HepG2 (cell line): ENCODE data around the gene C4orf36. TPM values are rescaled to one million over a fixed set of nuclear protein-coding genes. Genes with fewer than 3 reads are reported as not detected.
A peak's percentile ranks its signal among the peaks of the same experiment; 100 is the strongest.

ENCODE experiments used
- CEBPB ChIP-seq: IDR thresholded peaks from 2 replicates; pipeline ENCODE4 v1.6.1; 2011; ENCODE audit warnings: low read depth, low read length, improper control_type of control experiment, borderline replicate concordance
- FOXA1 ChIP-seq, 2 experiments: fragments of 450-650 bp in 1 of 2; sonication (generic) in 1 of 2; formaldehyde crosslinking in 1 of 2; IDR thresholded peaks; 2 replicates each; pipeline versions ENCODE4 v1.4.0 to v1.6.1; 2016 to 2020; ENCODE audit warnings: missing genetic modification reagents in 1 of 2
- FOXA3 ChIP-seq: IDR thresholded peaks from 2 replicates; pipeline ENCODE4 v1.6.1; 2016; ENCODE audit warnings: missing genetic modification reagents, missing compliant biosample characterization
- FOXP4 ChIP-seq: sonication (generic); formaldehyde crosslinking; IDR thresholded peaks from 2 replicates; pipeline ENCODE4 v1.4.0; 2020; ENCODE audit warnings: missing genetic modification reagents
- GFI1 ChIP-seq: sonication (generic); formaldehyde crosslinking; IDR thresholded peaks from 2 replicates; pipeline ENCODE4 v1.5.0; 2020; ENCODE audit warnings: missing genetic modification reagents, mild to moderate bottlenecking, borderline replicate concordance
- HOXA5 ChIP-seq: sonication (generic); formaldehyde crosslinking; IDR thresholded peaks from 2 replicates; pipeline ENCODE4 v1.4.0; 2020; ENCODE audit warnings: missing genetic modification reagents
- IKZF5 ChIP-seq: IDR thresholded peaks from 2 replicates; pipeline ENCODE4 v1.6.1; 2018; ENCODE audit warnings: missing genetic modification reagents, mild to moderate bottlenecking, missing compliant biosample characterization
- KDM3A ChIP-seq: IDR thresholded peaks from 2 replicates; pipeline ENCODE4 v1.6.1; 2018; ENCODE audit warnings: low read depth, missing compliant biosample characterization
- KLF16 ChIP-seq, 2 experiments: sonication (generic) in 1 of 2; formaldehyde crosslinking in 1 of 2; IDR thresholded peaks; 2 replicates each; pipeline versions ENCODE4 v1.6.1 to v1.8.0; 2016 to 2023; ENCODE audit warnings: missing genetic modification reagents in 2 of 2, missing compliant biosample characterization in 1 of 2
- KMT2A ChIP-seq: sonication (generic); formaldehyde crosslinking; IDR thresholded peaks from 2 replicates; pipeline ENCODE4 v1.4.0; 2020; ENCODE audit warnings: missing genetic modification reagents
- MTF2 ChIP-seq: sonication (generic); formaldehyde crosslinking; IDR thresholded peaks from 2 replicates; pipeline ENCODE4 v1.5.0; 2020; ENCODE audit warnings: missing genetic modification reagents, borderline replicate concordance
- PLRG1 ChIP-seq: fragments of 450-650 bp; conservative IDR thresholded peaks from 2 replicates; pipeline ENCODE4 v1.6.1; 2016
- REPIN1 ChIP-seq: sonication (generic); formaldehyde crosslinking; IDR thresholded peaks from 2 replicates; pipeline ENCODE4 v1.8.0; 2022; ENCODE audit warnings: missing genetic modification reagents, low read depth, mild to moderate bottlenecking, borderline replicate concordance
- RFX1 ChIP-seq: fragments of 450-650 bp; IDR thresholded peaks from 2 replicates; pipeline ENCODE4 v1.6.1; 2017
- SRSF9 ChIP-seq: fragments of 200-400 bp; formaldehyde crosslinking; IDR thresholded peaks from 2 replicates; pipeline ENCODE4 v1.6.1; 2018; ENCODE audit warnings: borderline replicate concordance, mild to moderate bottlenecking, low read depth, low read length; ENCODE audit not compliant: insufficient read depth, poor library complexity, severe bottlenecking
- STAG1 ChIP-seq: sonication (generic); formaldehyde crosslinking; IDR thresholded peaks from 2 replicates; pipeline ENCODE4 v1.4.0; 2020; ENCODE audit warnings: missing genetic modification reagents
- TOE1 ChIP-seq: sonication (generic); formaldehyde crosslinking; IDR thresholded peaks from 2 replicates; pipeline ENCODE4 v1.4.0; 2020; ENCODE audit warnings: mild to moderate bottlenecking, missing genetic modification reagents
- YEATS2 ChIP-seq: sonication (generic); formaldehyde crosslinking; IDR thresholded peaks from 2 replicates; pipeline ENCODE4 v1.4.0; 2020; ENCODE audit warnings: missing genetic modification reagents, borderline replicate concordance
- ZFP36L1 ChIP-seq: sonication (generic); formaldehyde crosslinking; IDR thresholded peaks from 2 replicates; pipeline ENCODE4 v1.8.0; 2022; ENCODE audit warnings: mild to moderate bottlenecking, missing genetic modification reagents, moderate library complexity
- ZKSCAN8 ChIP-seq: IDR thresholded peaks from 2 replicates; pipeline ENCODE4 v1.6.1; 2016; ENCODE audit warnings: borderline replicate concordance, missing genetic modification reagents, missing compliant biosample characterization
- ZNF138 ChIP-seq: sonication (generic); formaldehyde crosslinking; IDR thresholded peaks from 2 replicates; pipeline ENCODE4 v1.5.0; 2020; ENCODE audit warnings: mild to moderate bottlenecking, low read depth, missing genetic modification reagents
- ZNF143 ChIP-seq: sonication (generic); formaldehyde crosslinking; IDR thresholded peaks from 2 replicates; pipeline ENCODE4 v1.4.0; 2020; ENCODE audit warnings: missing genetic modification reagents
- ZNF484 ChIP-seq: sonication (generic); formaldehyde crosslinking; IDR thresholded peaks from 2 replicates; pipeline ENCODE4 v1.5.1; 2020; ENCODE audit warnings: mild to moderate bottlenecking, low read depth, missing genetic modification reagents, borderline replicate concordance
- ZNF605 ChIP-seq: sonication (generic); formaldehyde crosslinking; IDR thresholded peaks from 2 replicates; pipeline ENCODE4 v1.8.0; 2022; ENCODE audit warnings: mild to moderate bottlenecking, missing genetic modification reagents
- polyA plus RNA-seq, 8 experiments: library from polyadenylated mRNA; depleted of rRNA in 3 of 8; stranded (reverse) in 7 of 8; unstranded in 1 of 8; fragments of >200 nt; fragmentation: Illumina TruSeq in 4 of 8; extraction: Trizol in 4 of 8; gene quantifications; 2 replicates each; pipeline versions ENCODE4 v1.2.1 to v1.2.3, GENCODE V29; 2011 to 2016; ENCODE audit warnings: low read depth in 4 of 8, missing spikeins in 1 of 8, mixed read lengths in 1 of 8; ENCODE audit not compliant: insufficient read depth in 1 of 8
- total RNA-seq, 5 experiments: library from RNA; depleted of rRNA; stranded (reverse); fragments of >200 nt; fragmentation: Illumina TruSeq; extraction: Trizol; gene quantifications; 2 replicates each; pipeline ENCODE4 v1.2.3, GENCODE V29; 2016; ENCODE audit warnings: low read depth in 1 of 5
- TF ChIP-seq, protein P1 (sequence below): sonication (generic); formaldehyde crosslinking; IDR thresholded peaks from 2 replicates; pipeline ENCODE4 v1.8.1; 2023; ENCODE audit warnings: mild to moderate bottlenecking, missing genetic modification reagents
- TF ChIP-seq, protein P2 (sequence below): sonication (generic); formaldehyde crosslinking; IDR thresholded peaks from 2 replicates; pipeline ENCODE4 v1.5.1; 2020; ENCODE audit warnings: missing genetic modification reagents, mild to moderate bottlenecking, borderline replicate concordance

Gene C4orf36
- total and polyA plus RNA-seq, 2 of the 13 experiments (the other 11 are each of a cell fraction or from before 2014, with no cell fraction given) = 0.63 TPM; not detected in 1

DNA sequence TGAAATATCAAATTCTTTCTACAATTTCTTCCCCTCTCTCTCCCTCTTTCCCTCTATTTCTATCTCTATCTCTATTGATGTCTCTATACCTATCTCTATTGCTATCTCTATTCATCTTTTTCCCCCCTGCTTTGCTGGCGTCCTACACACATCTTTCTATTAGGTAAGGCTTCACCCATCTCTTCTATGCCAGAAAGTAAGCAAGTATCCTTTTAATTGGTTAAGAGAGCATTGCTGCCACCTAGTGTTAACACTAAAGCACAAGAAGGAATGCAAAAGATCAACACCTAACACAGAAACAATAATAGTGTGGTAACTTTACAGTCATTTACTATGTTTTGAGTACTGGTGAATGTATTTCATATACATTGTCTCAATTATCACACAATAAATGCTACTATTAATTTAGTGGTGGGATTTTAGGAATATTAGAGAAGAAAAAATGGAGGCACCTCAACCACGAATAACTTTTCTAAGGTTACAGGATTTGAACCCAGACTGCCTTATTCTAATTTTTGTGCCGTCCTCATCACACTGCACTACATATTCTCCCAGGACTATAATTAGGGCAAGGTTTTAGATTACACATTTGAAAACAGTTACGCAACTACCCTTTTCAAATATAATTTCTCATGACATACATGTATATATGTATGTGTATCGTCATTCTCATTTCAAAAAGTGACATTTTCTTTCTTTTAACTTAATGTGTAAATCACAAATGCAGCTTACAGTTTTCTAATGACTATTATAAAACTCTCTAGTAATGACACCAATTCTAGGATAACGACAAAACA is 3.7 kb upstream of the C4orf36 start (continued):
- no peak for TF ChIP-seq IKZF5 (CRISPR knock-in tag)
- no peak for TF ChIP-seq ZKSCAN8
- no peak for TF ChIP-seq FOXP4 (CRISPR knock-in tag)
- TF ChIP-seq CEBPB = peak; percentile 51; the same call in 1 of the 2 replicates
- TF ChIP-seq KMT2A = no peak
- TF ChIP-seq RFX1 = no peak
- no peak for TF ChIP-seq YEATS2 (CRISPR knock-in tag)
- TF ChIP-seq PLRG1 = no peak
- peak; percentile 49 for TF ChIP-seq FOXA3 (CRISPR knock-in tag)
- no peak for TF ChIP-seq SRSF9
- no peak for TF ChIP-seq KLF16 (CRISPR knock-in tag; IDR thresholded peaks at IDR 0.05)
- TF ChIP-seq, protein P1, sequence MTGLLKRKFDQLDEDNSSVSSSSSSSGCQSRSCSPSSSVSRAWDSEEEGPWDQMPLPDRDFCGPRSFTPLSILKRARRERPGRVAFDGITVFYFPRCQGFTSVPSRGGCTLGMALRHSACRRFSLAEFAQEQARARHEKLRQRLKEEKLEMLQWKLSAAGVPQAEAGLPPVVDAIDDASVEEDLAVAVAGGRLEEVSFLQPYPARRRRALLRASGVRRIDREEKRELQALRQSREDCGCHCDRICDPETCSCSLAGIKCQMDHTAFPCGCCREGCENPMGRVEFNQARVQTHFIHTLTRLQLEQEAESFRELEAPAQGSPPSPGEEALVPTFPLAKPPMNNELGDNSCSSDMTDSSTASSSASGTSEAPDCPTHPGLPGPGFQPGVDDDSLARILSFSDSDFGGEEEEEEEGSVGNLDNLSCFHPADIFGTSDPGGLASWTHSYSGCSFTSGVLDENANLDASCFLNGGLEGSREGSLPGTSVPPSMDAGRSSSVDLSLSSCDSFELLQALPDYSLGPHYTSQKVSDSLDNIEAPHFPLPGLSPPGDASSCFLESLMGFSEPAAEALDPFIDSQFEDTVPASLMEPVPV (CRISPR knock-in tag) = no peak
- no peak for TF ChIP-seq ZNF138 (CRISPR knock-in tag)
- TF ChIP-seq STAG1 (CRISPR knock-in tag) = peak; percentile 85
- peak; percentile 35; the same call in 1 of the 2 replicates for TF ChIP-seq REPIN1 (CRISPR knock-in tag)
- TF ChIP-seq KDM3A (CRISPR knock-in tag) = no peak
- TF ChIP-seq ZNF605 (CRISPR knock-in tag) = no peak
- TF ChIP-seq ZNF484 (CRISPR knock-in tag) = no peak
- TF ChIP-seq ZFP36L1 (CRISPR knock-in tag) = no peak
- no peak for TF ChIP-seq FOXA1 (IDR thresholded peaks at IDR 0.05)
- TF ChIP-seq FOXA1 (CRISPR knock-in tag; IDR thresholded peaks at IDR 0.05) = peak; percentile 62
- no peak for TF ChIP-seq HOXA5 (CRISPR knock-in tag)
- TF ChIP-seq MTF2 (CRISPR knock-in tag) = no peak
- TF ChIP-seq ZNF143 = no peak
- TF ChIP-seq, protein P2, sequence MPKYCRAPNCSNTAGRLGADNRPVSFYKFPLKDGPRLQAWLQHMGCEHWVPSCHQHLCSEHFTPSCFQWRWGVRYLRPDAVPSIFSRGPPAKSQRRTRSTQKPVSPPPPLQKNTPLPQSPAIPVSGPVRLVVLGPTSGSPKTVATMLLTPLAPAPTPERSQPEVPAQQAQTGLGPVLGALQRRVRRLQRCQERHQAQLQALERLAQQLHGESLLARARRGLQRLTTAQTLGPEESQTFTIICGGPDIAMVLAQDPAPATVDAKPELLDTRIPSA (CRISPR knock-in tag) = no peak
- TF ChIP-seq TOE1 (CRISPR knock-in tag) = no peak
- TF ChIP-seq GFI1 (CRISPR knock-in tag) = no peak
